GM11168 (cell line): ENCODE data around the gene PAPOLG.

Experiments used
- in situ Hi-C: fragments of 300-500 bp; cut with MboI; formaldehyde crosslinking; loops from one replicate; pipeline ENCODE4 v1.12.0; 2022; ENCODE audit warnings: low sequenced_read_pairs; ENCODE audit not compliant: unreplicated experiment

The PAPOLG gene

DNA sequence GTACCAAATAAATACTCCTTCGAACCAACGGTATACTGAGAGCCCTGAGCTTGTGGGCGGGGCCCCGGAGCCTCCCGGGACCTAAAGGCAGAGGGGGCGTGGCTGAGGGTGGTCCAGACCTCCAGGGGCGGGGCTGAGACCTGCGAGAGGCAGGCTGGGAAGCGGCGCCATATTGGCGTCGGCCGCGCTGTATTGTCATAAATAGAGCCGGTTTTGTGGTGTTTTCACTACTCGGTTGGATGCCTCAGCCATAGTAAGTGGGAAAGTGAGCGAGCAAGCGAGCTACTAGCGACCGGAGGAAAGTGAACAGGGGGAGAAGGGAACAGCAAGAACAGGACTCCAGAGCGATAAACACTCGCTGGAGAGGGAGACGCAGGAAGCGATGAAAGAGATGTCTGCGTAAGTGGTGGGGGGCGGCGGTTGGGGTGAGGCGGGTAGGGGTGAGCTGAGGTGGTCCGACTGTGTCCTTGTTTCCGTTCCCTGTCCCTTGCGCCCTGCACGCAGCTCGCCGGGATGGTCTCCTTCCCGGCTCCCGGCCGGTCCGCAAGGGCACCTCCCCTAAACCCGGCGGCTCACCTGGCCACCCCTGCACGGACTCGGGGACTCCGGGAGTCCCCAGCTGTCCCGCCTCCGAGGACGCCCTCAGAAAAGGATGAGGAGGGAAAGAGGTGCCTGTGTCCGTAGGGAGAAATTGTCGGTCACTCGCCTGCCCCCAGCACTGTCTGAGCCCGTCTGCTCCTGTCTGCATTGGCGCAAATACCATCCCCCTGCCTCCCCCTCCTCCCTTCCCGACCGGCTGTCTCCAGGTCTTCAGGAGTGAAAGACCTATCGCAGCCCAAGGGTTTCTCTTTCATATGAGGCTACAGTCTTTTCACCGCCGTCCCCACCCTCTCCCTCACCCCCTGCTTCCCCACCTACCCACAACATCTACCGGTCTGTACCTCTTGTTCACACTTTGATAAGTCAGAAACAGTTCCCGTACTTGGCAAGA is at the start of gene PAPOLG:
Gene PAPOLG, plus strand, starts transcription at position 172 of the 991 bp plus-strand sequence. Its CDS starts 211 bp downstream, at position 383.
- in situ Hi-C loops, result no loop called here

DNA sequence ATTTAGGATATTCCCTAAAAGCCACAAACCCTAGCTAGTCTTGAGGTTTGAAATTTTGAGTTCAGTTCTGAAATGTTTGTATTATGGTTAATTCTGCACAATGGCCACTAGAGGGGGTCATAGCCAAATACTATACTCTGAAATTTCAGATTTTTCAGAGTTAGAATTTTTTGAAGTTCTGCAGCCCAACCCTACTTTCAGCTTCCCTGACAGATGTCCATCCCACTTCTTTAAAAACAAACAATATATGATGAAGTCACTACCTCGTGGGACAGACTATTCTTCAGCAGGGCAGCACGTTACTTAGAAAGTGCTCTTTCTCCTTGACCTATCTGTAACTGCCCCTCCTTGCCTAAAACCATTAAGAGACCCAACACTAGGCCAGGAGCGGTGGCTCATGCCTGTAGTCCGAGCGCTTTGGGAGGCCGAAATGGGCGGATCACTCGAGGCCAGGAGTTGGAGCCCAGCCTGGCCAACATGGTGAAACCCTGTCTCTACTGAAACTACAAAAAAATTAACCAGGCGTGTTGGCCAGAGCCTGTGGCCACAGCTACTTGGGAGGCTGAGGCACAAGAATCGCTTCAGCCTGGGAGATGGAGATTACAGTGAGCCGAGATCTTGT is 48.2 kb upstream of the PAPOLG start:
- in situ Hi-C loops, result no loop called here

DNA sequence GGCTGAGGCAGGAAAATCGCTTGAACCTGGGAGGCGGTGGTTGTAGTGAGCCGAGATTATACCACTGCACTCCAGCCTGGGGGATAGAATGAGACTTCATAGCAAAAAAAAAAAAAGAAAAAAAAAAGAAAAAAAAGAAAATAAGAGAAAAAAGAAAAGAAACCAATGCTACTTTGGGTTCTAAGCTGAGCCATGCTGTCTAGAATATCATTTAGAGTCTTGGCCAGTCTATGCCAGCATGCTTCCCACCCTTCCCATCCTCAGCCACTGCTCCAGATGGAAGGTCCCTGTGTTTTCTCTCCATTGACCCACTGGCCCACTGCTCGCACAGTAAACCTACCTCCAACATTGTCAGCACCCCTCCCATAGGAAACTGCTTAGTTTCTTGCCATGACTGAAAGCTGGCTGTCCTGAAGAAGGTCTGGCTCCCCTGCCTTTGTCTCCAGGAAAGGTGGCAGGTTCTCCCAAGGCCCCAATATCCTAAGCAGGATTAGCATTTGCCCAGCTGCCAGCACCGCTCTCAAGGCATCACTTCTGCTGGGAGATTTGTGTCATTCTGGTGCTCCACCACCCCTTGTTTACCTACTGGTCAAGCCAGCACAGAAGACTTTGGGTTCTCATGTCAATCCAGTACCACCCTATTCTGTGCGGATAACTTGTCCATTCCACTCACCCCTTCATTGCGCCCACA is 47.3 kb upstream of the PAPOLG start:
- in situ Hi-C loops, result no loop called here

DNA sequence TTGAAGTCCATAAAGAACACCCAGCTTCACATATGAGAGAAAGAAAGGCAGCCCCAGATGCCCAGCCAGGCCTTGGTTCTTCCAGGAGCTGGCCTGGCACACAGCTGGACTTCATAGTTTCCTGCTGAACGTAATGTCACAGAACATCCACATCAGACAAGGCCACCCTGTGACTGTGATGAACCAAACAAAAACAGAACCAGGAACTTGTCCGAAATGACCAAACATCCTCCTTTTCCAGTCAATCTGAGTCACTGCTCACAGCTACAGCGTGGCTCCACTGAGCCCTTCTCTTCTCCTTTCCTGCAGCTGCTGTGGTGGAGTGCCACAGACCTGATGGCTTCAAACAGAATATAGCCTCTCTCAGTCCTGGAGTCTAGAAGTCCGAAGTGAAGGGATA is 45.4 kb upstream of the PAPOLG start:
- in situ Hi-C loops, result no loop called here

DNA sequence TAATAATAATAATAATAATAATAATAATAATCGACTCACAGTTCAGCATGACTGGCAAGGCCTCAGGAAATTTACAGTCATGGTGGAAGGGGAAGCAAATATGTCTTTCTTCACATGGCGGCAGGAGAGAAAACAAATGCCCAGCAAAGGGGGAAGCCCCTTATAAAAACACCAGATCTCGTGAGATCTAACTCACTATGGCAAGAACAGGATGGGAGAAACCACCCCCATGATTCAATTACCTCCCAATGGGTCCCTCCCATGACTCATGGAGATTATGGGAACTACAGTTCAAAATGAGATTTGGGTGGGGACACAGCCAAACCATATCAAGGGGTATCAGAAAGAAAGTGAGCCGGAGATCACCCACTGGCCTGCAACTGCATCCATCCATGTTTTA is 40.5 kb upstream of the PAPOLG start:
- in situ Hi-C loops, result no loop called here

DNA sequence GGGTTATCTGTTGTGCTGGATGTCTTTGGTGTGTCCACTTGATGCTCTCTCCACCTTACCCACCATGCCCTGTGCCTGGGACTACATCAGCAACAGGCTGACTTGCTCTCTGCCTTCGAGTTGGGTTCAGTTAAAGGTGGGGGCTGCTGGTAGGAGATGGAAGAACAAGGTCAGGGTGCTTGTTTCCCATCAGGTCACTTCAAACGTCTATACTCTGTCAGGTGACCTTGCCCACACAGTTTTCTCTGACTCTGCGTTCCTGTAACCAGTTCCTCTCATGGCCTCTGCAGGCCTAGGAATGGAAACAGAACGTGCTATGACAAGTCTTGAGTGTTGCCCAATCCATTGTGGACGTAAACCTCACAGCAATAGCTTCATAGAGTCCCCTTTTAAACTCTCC is 38.4 kb upstream of the PAPOLG start:
- in situ Hi-C loops, result no loop called here

DNA sequence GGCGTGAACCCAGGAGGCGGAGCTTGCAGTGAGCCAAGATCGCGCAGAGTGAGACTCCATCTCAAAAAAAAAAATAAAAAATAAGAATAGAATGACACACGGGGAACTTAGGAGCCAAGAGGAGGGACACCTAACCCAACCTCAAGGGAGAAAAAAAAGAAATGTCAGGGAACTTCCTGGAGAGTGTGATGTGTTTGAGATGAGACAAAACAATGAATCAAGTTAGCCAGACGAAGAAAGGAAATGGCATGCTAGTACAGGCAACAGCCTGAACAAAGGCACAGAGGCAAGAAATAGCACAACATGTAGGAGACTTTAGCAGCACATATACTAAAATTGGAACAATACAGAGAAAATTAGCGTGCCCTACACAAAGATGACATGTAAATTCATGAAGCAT is 36.7 kb upstream of the PAPOLG start:
- in situ Hi-C loops, result no loop called here

DNA sequence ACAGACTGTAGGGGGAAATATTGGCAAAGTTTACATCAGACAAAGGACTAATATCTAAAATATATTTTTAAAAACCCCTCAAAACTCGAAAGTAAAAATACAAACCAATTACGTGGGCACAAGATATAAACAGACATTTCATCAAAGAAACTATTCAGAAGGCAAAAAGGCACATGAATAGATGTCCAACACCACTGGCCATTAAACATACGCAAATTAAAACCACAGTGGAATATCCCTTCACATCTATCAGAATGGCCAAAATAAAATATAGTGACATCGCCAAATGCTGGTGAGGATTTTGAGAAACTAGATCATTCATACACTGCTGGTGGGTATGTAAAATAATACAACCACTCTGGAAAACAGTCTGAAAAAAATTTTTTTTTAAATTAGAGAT is 30.6 kb upstream of the PAPOLG start:
- in situ Hi-C loops, result no loop called here

DNA sequence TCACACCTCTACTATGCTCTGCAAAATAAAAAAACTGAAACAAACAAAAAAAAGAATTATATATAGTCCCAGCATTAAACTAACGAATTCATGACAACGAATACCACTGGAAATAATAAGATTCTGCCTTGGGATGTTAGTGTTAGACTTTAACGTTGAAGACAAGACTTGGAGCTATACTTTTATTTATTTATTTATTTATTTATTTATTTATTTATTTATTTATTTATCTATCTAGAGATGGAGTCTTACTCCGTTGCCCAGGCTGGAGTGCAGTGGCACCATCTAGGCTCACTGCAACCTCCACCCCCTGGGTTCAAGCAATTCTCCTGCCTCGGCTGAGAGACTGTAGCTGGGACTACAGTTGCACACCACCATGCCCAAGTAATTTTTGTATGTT is 27.2 kb upstream of the PAPOLG start:
- in situ Hi-C loops, result no loop called here

DNA sequence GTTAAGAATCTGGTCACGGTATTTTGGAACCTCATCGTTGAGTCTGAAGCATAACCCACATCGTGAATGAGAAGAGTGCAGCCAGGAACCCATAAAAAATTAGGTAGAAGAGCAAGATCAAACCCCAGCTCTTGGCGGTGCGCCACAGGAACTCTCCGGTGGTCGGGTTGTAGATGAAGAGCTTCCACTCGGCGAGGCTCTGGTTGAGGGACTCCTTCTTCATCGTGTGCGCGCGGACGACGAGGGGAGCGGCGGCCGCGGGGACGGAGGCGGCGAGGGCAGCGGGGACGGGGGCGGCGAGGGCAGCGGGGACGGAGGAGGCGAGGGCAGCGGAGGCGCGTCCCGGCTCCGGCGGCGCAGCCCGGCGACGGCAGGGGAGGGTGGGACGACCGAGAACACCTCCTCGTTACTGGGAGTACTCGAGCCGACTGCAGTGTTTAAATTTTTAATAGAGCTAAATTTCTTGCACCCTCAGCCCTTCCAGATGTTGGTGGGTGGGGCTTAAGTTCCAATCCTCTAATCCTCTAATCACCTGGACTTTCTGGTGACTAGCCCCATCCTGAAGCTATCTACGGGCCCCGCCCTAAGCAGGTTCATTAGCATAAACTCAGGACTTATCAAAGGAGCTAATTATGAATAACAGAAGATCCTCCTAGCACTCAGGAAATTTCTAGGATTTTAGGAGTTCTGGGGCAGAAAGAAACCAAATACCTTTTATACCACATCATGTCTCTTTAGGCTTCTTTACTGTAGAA is 20.4 kb upstream of the PAPOLG start:
- in situ Hi-C loops, result no loop called here

DNA sequence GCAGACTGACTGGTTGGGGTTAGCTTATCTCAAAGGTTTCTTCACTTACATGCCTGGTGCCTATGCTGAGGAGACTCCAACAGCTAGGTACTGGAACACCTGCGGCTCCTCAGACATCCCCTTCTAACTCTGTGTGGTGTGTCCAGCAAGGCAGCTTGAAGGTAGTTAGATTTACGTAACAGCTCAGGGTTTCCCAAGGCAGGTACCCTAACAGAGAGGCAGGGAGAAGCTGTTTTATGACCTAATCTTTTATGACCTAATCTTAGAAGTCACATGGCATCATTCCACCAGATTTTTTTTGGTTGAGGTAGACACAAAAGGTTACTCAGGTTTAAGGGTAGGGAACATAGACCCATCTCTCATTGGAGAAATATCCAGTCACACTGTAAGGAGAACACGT is 17.4 kb upstream of the PAPOLG start:
- in situ Hi-C loops, result no loop called here

DNA sequence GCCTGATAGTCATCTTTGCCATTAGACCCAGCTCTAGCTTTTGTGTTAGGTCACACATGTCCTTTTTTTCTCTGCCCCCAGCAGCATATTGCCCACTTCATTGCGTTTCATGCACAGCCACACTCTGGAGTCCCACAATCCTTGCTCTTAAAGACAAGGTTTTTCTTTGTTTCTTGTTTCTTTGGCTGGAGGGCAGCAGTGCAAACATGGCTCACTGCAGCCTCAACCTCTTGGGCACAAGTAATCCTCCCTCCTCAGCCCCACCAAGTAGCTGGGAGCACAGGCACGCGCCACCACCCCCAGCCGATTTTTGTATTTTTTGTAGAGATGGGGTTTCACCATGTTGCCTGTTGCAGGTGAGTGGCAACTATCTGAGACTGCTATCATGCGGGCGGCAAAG is 16.9 kb upstream of the PAPOLG start:
- in situ Hi-C loops, result no loop called here

DNA sequence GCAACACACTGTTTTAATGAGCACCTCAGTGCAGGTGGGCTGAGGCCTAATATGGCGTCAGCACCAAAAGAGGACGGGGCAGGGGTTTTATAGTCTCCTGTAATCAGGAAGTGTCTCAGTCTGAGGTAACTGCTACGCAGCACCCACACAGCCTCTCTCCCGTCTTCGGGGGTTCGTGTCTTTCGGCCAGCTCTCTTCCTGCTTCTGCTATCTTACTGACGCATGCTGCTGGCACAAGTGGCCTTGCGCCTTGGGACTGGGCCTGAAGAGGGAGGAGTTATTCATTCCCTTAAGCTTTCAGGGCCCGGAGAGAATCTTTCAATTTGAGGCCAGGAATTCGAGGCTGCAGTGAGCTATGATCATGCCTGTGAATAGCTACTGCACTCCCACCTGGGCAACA is 14.5 kb upstream of the PAPOLG start:
- in situ Hi-C loops, result no loop called here

DNA sequence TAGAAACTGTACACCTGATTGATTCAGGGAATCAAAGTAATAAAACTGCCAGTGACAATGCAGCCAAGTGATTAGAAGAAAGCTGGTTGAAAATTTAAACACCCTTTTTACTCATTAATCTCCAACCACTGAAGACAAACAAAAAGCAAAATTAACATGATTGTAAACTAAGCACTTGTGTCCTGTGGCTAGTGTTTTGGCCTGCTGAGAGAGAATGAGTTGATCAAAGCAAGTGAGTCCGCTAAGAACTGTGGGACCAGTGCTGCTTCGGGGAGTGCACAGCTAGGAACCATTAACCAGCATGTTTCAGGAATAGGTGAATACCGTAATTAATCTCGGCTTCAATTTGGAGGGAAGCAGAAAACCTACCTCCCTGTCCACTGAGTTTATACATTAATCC is 13.6 kb upstream of the PAPOLG start:
- in situ Hi-C loops, result no loop called here

DNA sequence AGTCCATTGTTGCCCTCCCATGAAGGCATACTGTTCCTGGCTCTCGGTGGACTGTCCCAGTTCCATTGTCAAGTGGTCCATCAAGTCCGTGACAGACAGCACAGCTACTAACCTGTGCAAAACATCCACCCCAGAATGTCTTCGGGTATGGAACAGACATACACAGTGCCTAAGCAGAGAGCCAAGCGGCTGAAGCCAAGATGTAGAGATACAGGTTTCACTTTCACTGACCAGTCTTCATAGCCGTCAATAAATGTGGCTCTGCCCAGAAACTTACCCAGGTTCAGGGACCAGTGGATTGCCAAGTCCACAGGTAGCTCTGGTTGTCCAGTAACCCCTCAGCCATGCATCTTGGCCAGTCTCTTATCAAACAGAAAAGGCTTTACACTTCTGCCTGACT is 10.7 kb upstream of the PAPOLG start:
- in situ Hi-C loops, result no loop called here

DNA sequence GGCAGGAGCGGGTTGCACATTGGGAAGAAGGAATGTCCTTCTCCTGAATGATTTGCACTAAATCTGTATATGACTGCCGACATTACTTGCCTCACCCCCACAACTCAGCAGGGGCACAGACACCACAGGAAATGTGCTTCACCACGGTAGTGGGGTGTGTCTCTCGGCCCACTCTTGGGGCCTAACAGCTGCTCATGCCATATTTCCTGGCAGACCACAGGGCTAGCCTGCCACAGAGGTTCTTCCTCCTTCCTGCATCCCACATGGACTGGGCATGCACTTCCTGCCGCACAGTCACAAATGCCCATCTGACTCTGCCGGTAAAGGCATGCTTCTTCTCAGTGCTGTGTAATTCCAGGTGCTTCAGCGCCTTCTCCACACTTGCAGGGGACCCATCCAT is 10.3 kb upstream of the PAPOLG start:
- in situ Hi-C loops, result no loop called here

DNA sequence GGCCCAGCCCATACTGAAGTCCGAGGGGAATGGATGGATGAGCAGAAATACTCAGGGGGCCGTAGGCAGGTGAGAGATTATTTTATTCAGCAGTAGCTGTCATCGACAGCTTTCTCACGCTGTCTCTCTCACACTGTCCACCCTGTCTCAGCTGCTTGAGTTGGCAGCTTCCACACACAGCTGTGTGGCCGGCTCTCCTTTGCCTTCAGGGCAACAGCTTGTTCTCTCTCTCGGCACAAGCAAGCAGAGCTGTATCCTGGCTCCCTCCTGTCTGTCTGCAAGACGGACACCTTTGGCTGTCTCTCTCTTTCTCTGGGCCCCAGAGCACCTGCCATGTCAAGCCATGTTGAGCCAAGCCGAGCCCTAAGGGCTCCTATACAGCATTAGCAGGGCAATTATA is 9.8 kb upstream of the PAPOLG start:
- in situ Hi-C loops, result no loop called here

DNA sequence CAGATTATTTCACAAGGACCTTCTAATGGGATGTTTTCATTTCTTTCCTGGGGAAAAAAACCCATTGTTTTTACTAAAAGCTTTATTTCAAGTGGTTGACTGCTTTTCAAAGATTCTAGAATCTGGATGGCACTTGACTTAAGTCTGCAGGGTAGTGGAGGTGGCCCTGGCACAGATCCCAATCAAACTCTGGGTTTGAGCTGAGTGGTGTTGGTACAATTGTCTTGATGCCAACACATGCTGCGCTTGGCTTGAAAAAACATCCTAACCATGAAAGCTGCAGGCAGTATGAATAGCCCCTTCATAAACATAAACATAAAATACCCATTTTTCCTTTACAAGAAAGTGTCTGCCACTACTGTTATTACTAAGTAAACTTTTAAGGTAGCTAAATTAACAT is 3.6 kb downstream of the PAPOLG start:
- in situ Hi-C loops, result no loop called here

DNA sequence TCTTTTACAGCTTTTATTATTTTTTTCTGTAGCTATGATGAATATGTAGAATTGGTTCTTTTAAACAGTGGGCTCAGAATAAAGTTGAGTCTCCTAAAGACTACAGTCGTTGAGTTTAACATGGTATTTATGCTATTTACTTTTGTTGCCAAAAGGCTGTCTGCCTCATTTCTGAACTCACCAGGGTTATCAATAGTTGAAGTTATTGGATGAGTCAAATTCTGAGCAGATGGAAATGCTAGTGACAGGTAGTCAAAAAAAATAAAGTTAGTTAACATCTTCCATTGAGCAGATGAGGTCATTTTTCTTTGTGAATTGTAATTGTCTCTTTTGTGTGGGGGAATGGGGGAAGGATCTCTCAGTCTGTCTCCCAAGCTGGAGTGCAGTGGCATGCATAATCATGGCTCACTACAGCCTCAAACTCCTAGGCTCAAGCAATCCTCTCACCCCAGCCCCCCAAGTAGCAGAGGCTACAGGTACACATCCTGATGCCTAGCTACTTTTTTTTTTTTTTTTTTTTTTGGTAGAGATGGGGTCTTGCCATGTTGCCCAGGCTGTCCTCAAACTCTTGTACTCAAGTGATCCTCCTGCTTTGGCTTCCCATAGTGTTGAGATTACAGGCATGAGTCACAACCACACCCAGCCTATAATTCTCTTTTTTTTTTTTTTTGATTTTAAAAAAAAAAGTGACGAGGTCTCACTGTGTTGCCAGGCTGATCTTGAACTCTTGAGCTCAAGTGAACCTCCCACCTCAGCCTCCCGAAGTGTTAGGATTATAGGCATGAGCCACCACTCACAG is 8.9 kb downstream of the PAPOLG start:
- in situ Hi-C loops, result no loop called here

DNA sequence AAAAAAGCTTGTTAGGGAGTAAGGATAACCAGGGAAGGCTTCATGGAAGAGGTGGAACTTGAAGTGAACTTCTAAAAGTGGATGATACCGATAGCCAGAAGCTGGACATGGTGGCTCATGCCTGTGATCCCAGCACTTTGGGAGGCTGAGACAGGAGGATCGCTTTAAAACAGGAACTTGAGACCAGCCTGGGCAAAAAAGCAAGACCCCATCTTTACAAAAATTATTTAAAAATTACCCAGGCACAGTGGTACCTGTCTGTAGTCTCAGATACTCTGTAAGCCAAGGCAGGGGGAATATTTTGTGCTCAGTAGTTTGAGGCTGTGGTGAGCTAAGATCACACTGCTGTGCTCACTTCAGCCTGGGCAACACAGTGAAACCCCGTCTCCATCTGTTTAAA is 10.2 kb downstream of the PAPOLG start:
- in situ Hi-C loops, result no loop called here
